OCI-LY7 (cell line): ENCODE data around the gene AQP12B. TPM values are rescaled to one million over a fixed set of nuclear protein-coding genes. Genes with fewer than 3 reads are reported as not detected.

Experiments
- BruUV-seq: library from RNA; stranded (reverse); fragments of 400-500 nt; replicated peaks from 2 replicates; lab custom pipeline; 2021; lab: Mats Ljungman, UMichigan
- CTCF ChIA-PET: fragments of 300-600 bp; sonication (Branson Sonifier 250); formaldehyde crosslinking; loops from one replicate; lab custom pipeline; 2022; ENCODE audit warnings: antibody characterized with exemption; ENCODE audit not compliant: unreplicated experiment; lab: Charles Lee
- POLR2A ChIA-PET: fragments of 300-600 bp; sonication (Branson Sonifier 250); formaldehyde crosslinking; loops from one replicate; lab custom pipeline; 2022; ENCODE audit warnings: antibody characterized with exemption; lab: Charles Lee
- DNase-seq: peaks from one replicate; pipeline ENCODE4 v3.0.0-alpha.2; 2015; ENCODE audit warnings: low spot score
- H2AFZ ChIP-seq: fragments of 200-600 bp; sonication (generic), shearing (Covaris generic); 2 replicates; pipeline ENCODE4 v1.6.1; 2014; ENCODE audit warnings: mild to moderate bottlenecking, antibody characterized with exemption, low read length, moderate library complexity
- H3K27ac ChIP-seq: fragments of 200-600 bp; sonication (generic); 2 replicates; pipeline ENCODE4 v1.5.1; 2014; ENCODE audit warnings: mixed run types, low read depth, mild to moderate bottlenecking, moderate library complexity, low read length, inconsistent platforms; ENCODE audit not compliant: poor library complexity, severe bottlenecking
- H3K36me3 ChIP-seq: fragments of 200-600 bp; sonication (generic); 2 replicates; pipeline ENCODE4 v1.6.1; 2014; ENCODE audit warnings: mild to moderate bottlenecking, antibody characterized with exemption, low read length, moderate library complexity, mixed read lengths; ENCODE audit not compliant: insufficient read depth
- H3K4me1 ChIP-seq: fragments of 200-600 bp; sonication (generic); 2 replicates; pipeline ENCODE4 v1.5.1; 2014; ENCODE audit warnings: mild to moderate bottlenecking, low read length; ENCODE audit not compliant: insufficient read depth, poor library complexity, severe bottlenecking
- H3K4me2 ChIP-seq: fragments of 200-600 bp; sonication (generic); 2 replicates; pipeline ENCODE4 v1.6.1; 2014; ENCODE audit warnings: mild to moderate bottlenecking, low read length
- H3K4me3 ChIP-seq: fragments of 200-600 bp; sonication (generic); 2 replicates; pipeline ENCODE4 v1.5.1; 2014; ENCODE audit warnings: mild to moderate bottlenecking, low read depth, low read length; ENCODE audit not compliant: poor library complexity, severe bottlenecking
- H3K79me2 ChIP-seq: fragments of 200-600 bp; sonication (generic); 2 replicates; pipeline ENCODE4 v1.6.1; 2016; ENCODE audit warnings: low read depth, mild to moderate bottlenecking, low read length, moderate library complexity, mixed read lengths; ENCODE audit not compliant: insufficient read depth
- H3K9me2 ChIP-seq: fragments of 200-600 bp; sonication (generic); 2 replicates; pipeline ENCODE4 v1.6.1; 2016; ENCODE audit warnings: mild to moderate bottlenecking, low read length, mixed read lengths; ENCODE audit not compliant: insufficient read depth
- H3K9me3 ChIP-seq: fragments of 200-600 bp; sonication (generic); 2 replicates; pipeline ENCODE4 v1.6.1; 2014; ENCODE audit warnings: mild to moderate bottlenecking, mixed run types, low read length, mixed read lengths
- H4K20me1 ChIP-seq: fragments of 200-600 bp; sonication (generic); 2 replicates; pipeline ENCODE4 v1.6.1; 2014; ENCODE audit warnings: mild to moderate bottlenecking, antibody characterized with exemption, low read length, moderate library complexity, mixed read lengths; ENCODE audit not compliant: insufficient read depth
- CTCF ChIP-seq: fragments of 200-600 bp; sonication (generic); conservative IDR thresholded peaks from 2 replicates; pipeline ENCODE4 v1.5.1; 2014; ENCODE audit warnings: mild to moderate bottlenecking, antibody characterized with exemption, low read length, moderate library complexity, mixed read lengths
- EZH2phosphoT487 ChIP-seq: fragments of 200-600 bp; sonication (generic); IDR thresholded peaks from 2 replicates; pipeline ENCODE4 v1.6.1; 2018; ENCODE audit warnings: low read depth, borderline replicate concordance, mild to moderate bottlenecking, mixed run types, antibody characterized with exemption, low read length, moderate library complexity, mixed read lengths
- intact Hi-C: fragments of 100-400 bp; cut with micrococcal nuclease; formaldehyde crosslinking; loops from one replicate; pipeline ENCODE4 v1.10.0; 2022; ENCODE audit not compliant: unreplicated experiment
- total RNA-seq, 2 experiments: library from RNA; depleted of rRNA in 1 of 2; stranded (reverse); fragments of >200 nt in 1 of 2; shearing (Covaris generic) in 1 of 2; gene quantifications; 2 replicates each; pipeline ENCODE4 v1.2.3, GENCODE V29; 2014 to 2022

AQP12B gene
- total RNA-seq, 2 experiments from 2014 or later: not detected

GRCh38 chr2:240631548-240632305 is 51.0 kb downstream of the AQP12B start:
- Histone ChIP-seq H3K9me2 (no peaks in the 10 kb centered on the region), H2AFZ (no peak overlapping the region), H3K36me3 (no peaks in the 10 kb centered on the region), H3K4me3 (no peak overlapping the region), H3K9me3 (peaks cover 9% of the 10 kb centered on the region; the same call in 1 of the 2 replicates), H3K27ac (no peak overlapping the region), H3K4me2 (no peak overlapping the region), H3K4me1 (no peaks in the 10 kb centered on the region), H3K79me2 (no peaks in the 10 kb centered on the region), H4K20me1 (no peaks in the 10 kb centered on the region)
- TF ChIP-seq CTCF (no peak), EZH2phosphoT487 (no peak)
- ChIA-PET CTCF (no interaction called here), POLR2A (no interaction called here)
- DNase-seq: no peak
- BruUV-seq: no TSS peak
- intact Hi-C loops: no loop called here

GRCh38 chr2:240630771-240631547 is 51.7 kb downstream of the AQP12B start:
- BruUV-seq: no TSS peak
- peaks cover 9% of the 10 kb centered on the region; the same call in 1 of the 2 replicates for H3K9me3 ChIP-seq
- H3K27ac ChIP-seq: no peak overlapping the region
- H3K36me3 ChIP-seq: no peaks in the 10 kb centered on the region
- H3K4me1 ChIP-seq: no peaks in the 10 kb centered on the region
- no peaks in the 10 kb centered on the region for H4K20me1 ChIP-seq
- no peak overlapping the region for H3K4me3 ChIP-seq
- no peaks in the 10 kb centered on the region for H3K79me2 ChIP-seq
- H2AFZ ChIP-seq: no peak overlapping the region
- intact Hi-C loops: no loop called here
- DNase-seq: no peak
- ChIA-PET POLR2A (no interaction called here), CTCF (no interaction called here)
- TF ChIP-seq CTCF (no peak), EZH2phosphoT487 (no peak)
- no peak overlapping the region for H3K4me2 ChIP-seq
- H3K9me2 ChIP-seq: no peaks in the 10 kb centered on the region
